NT2/D1 (cell line): ENCODE results near the gene TMC6.

Experiments used
- SUZ12 ChIP-seq: IDR thresholded peaks from 2 replicates; pipeline ENCODE4 v1.6.1; 2011; ENCODE audit not compliant: insufficient read length, insufficient read depth; ENCODE audit errors: extremely low read depth
- YY1 ChIP-seq: IDR thresholded peaks from 2 replicates; pipeline ENCODE4 v1.6.1; 2011; ENCODE audit not compliant: insufficient read length, insufficient read depth

DNA sequence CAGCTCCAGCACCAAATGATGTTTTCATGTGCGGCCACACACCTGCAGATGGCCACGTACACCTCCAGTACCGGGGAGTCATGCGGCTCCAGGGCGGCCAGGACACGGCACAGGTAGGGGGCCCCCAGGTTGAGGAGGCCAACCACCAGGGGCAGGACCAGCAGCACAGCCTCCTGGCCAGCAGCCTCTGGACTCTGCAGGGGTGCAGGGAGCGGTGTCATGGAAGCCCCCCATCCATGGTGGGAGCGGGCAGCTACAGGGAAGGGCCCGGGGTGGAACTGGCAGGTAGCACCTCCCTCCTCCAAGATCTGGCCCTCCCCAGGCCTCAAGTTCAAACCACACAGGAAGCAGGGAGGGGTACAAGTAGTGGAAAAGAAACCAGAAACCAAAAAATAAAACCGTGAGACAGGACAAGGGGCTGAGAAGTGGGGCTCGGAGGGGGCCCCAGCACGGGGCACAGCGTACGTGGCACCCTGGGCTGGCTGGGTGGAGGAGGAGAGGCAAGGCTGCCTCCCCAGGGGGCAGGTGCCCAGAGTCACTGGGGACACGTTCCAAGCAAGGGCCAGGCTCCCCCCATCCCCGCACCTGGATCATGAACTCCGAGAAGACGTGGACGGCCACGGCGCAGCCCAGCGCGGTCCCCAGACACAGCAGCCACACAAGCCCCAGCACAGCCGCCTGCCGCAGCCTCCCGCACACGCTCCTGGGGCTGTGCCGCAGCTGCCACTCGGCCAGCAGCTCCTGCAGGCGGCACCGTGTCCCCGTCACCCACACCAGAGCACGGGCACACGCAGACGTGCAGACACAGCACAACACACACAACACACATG is 7.4 kb downstream of the TMC6 start:
- TF ChIP-seq YY1 (no peak), SUZ12 (no peak)
